ENCODE results near the gene DSE. TPM values are rescaled to one million over a fixed set of nuclear protein-coding genes. Genes with fewer than 3 reads are reported as not detected.
"Not testable (repeated sequence)": the region's sequence is repeated elsewhere in the genome, so short reads cannot be mapped to it uniquely, and the experiment has no call there.

DSE gene
- 30.2 and 37.8 TPM in 2 replicates for total RNA-seq (2014; rRNA removed; shearing (Covaris generic))

DNA sequence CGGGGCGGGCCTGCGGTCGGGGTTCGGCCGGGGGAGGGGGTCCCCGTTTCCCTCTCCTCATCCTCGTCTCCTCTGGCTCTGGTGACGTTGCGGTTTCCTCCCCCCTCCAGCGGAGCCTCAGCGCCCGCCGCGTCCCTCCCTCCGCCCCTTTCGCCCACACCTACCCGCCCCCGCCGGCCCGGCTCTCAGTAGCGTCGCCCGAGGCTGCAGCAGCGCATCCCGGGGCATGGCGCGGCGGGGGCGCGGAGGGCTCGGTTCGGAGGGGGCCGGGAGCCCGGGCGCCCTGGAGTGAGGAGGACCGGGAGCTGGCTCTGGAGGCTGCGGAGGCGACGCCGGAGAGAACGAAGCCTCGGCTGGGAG is at the start of gene DSE:
DSE (plus strand) TSS at position 188 of the 360 bp plus-strand sequence. CDS start 28,304 bp downstream, outside the sequence.
- in situ Hi-C loops (cut with HindIII; ENCODE audit: low sequenced_read_pairs), result no loop called here
- DNase-seq (ENCODE audit: low spot score), result peak; percentile 41

DNA sequence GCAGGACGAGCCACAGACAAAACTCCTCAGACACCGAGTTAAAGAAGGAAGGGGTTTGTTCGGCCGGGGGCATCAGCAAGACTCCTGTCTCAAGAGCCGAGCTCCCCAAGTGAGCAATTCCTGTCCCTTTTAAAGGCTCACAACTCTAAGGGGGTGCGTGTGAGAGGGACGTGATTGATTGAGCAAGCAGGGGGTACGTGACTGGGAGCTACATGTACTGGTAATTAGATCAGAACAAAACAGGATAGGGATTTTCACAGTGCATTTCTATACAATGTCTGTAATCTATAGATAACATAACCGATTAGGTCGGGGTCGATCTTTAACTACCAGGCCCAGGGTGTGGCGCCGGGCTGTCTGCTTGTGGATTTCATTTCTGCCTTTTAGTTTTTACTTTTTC is 48.8 kb upstream of the DSE start:
- not testable (repeated sequence) for DNase-seq (ENCODE audit: low spot score)

DNA sequence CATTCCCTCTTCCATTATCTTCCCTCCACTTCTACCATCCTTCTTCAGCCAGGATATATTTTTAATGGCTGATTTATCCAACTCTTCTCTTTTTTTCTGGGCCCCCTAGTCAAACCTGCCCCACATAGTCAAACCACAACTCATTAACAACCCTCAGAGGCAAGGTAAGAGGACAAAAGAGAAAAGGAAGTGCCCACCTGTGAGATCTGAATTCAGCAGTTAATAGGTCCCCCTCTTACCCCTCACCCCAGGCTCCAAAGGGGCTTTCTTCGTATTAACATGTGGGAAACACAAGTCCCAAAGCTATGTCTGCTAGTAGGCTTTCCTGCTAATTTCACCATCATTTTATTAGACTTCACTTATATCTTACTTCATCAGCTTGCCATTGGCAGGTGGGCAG is 46.9 kb upstream of the DSE start:
- in situ Hi-C loops (cut with HindIII; ENCODE audit: low sequenced_read_pairs), result no loop called here
- DNase-seq (ENCODE audit: low spot score), result no peak

More for the DNA sequence above, 48.8 kb upstream of the DSE start:
- in situ Hi-C loops (cut with HindIII; ENCODE audit: low sequenced_read_pairs), result not testable (repeated sequence)

DNA sequence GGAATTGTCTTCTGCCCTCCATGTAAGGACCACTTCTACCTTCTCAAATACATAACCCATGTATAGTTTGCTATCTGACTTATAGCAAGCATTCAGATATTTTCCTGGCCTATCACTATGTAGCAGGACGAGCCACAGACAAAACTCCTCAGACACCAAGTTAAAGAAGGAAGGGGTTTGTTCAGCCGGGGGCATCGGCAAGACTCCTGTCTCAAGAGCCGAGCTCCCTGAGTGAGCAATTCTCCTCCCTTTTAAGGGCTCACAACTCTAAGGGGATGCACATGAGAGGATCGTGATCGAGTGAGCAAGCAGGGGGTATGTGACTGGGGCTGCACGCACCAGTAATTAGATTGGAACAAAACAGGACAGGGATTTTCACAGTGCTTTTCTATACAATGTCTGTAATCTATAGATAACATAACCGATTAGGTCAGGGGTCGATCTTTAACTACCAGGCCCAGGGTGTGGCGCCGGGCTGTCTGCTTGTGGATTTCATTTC is 45.1 kb upstream of the DSE start:
- DNase-seq (ENCODE audit: low spot score); in situ Hi-C loops (cut with HindIII; ENCODE audit: low sequenced_read_pairs): not testable (repeated sequence)

DNA sequence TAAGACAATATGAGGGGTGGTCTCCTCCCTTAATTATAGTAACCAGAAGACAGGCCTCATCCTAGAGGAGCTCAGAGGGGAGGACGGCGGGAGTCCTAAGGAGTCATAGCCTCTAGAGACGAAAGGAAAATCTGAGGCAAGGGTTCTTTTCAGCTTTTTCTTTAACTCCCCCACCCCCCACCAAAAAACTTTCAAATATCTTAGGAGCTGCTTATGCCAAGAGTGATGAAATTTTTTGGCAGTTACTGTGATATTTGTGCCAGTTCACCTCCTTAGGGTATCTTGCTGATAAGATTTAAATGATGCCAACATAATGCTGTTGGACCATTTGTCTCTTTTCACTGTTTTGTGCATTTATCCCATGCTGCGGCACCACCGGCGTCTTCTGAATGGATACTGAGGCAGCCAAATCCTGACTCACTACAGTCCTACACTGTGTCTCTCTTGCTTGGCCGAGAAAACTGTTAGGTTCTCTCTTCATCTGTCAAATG is 44.5 kb upstream of the DSE start:
- in situ Hi-C loops (cut with HindIII; ENCODE audit: low sequenced_read_pairs), result no loop called here
- DNase-seq (ENCODE audit: low spot score), result peak; percentile 14

DNA sequence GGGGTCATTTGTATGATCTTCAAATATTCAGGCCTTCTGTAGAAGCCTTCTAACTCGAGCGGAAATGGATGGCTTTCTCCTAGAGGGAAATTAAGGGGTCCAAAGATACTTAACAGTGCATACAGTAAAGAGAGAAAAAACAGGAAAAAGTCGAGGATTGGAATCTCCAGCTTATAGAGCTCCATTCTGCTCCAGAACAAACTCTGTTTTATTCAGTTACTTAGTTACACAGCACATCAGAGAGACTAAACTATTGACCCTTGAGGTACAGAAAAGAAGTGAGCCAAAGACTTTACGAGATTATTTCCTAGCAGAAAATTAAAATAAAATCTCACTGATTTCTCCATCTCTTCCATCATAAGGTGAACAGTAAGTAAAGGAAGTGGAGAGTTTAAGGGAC is 43.8 kb upstream of the DSE start:
- in situ Hi-C loops (cut with HindIII; ENCODE audit: low sequenced_read_pairs), result no loop called here
- no peak for DNase-seq (ENCODE audit: low spot score)

DNA sequence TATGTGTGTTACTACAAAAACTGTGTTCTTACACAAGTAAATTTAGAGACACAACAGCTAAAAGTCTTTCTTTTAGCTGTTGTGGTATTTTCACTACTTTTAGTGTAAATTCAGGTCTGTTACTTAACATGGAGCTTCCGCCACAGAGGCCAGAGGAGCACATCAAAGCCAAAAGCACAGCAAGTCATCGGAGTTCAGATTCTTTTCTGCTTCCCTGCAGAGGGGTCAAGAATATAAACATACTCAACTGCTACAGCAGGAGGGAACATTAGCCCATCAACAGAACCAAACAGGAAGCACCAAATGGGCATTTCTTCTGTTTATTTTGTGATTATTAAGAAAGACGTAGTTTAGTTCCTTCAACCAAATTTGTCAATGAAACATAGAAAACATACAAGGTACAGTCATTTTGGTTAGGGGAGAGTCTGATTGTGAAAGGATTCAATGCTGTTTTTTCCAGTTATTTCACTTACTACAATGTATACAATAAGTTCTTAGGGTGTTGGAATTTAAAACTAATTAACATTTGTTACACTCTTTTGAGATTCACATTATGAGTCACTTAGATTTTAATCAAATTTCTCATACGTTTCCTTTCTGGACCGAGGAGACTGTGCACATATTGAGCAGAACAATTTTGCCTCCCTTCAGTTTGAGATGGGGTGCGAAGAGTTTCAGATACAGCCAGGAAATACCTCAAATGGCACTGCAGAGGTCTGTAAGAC is 42.8 kb upstream of the DSE start:
- DNase-seq (ENCODE audit: low spot score), result no peak
- in situ Hi-C loops (cut with HindIII; ENCODE audit: low sequenced_read_pairs), result no loop called here

DNA sequence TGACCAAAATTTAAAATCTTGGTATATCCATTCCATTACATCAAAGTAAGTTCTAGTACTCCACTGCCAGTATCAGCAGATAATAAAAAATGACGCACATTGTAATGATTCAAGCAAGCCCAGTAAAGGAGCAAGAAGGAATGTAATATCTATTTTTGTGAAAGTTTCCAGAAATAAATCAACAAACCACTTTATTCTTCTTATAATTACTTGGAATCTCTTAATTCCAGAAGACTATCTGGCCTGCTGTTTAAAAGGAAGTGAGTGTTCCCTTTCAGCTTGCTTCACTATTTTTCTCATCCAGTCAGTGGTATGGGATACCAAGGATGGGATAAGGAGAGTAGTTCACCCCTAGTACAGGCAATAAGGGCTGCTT is 42.2 kb upstream of the DSE start:
- no peak for DNase-seq (ENCODE audit: low spot score)
- in situ Hi-C loops (cut with HindIII; ENCODE audit: low sequenced_read_pairs), result no loop called here

DNA sequence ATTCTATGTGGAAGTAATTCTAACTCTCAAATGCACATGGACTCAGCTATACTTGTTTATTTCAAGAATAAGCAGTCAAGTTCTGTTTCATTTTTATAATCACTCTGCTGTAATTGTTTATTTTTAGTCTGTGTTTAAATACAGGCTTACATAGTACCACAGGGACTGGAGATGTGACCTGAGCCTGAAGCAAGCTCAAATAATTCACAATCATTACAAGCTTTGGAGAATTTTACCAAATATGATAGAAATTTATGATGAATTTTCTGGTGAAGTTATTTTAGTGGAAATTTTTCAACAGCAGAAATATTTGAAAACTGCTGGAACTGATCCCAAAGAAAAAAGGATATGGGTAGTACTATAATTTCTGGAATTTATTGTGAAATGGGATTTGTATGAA is 41.6 kb upstream of the DSE start:
- no peak for DNase-seq (ENCODE audit: low spot score)
- in situ Hi-C loops (cut with HindIII; ENCODE audit: low sequenced_read_pairs), result no loop called here

DNA sequence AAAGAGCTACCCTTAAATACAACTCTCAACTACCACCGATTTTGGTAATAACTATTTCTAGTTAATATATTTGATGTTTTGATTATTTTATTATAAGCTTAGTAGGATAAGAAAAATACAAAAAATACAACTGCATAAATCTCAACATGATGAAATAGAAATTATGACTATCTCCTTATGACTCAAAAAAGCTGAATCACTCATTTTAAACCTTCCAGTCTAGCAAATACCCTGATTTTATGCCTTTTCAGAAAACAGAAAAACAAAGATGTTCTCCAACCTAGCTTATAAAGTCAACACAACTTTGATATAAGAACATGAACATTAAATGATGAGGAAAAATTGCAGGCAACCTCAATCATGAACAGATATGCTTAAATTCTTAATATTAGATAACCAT is 40.2 kb upstream of the DSE start:
- in situ Hi-C loops (cut with HindIII; ENCODE audit: low sequenced_read_pairs), result no loop called here
- DNase-seq (ENCODE audit: low spot score), result no peak

DNA sequence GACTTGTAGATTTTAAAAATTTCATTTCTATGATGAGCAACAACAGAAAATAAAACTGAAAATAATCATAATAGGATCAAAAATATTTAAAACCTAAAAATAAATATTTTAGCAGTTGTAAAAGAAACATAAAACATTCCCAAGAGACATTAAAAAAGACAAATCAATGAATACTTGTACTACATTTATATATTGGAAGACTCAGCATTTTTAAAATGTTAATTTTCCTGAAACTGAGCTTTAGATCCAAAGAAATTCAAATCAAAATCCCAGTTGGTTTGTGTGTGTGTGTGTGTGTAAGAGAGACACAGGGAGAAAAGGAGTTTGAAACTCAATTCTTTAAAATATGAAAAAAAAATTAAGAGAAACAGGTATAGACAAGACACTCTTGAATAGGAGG is 38.7 kb upstream of the DSE start:
- DNase-seq (ENCODE audit: low spot score), result no peak
- in situ Hi-C loops (cut with HindIII; ENCODE audit: low sequenced_read_pairs), result no loop called here

DNA sequence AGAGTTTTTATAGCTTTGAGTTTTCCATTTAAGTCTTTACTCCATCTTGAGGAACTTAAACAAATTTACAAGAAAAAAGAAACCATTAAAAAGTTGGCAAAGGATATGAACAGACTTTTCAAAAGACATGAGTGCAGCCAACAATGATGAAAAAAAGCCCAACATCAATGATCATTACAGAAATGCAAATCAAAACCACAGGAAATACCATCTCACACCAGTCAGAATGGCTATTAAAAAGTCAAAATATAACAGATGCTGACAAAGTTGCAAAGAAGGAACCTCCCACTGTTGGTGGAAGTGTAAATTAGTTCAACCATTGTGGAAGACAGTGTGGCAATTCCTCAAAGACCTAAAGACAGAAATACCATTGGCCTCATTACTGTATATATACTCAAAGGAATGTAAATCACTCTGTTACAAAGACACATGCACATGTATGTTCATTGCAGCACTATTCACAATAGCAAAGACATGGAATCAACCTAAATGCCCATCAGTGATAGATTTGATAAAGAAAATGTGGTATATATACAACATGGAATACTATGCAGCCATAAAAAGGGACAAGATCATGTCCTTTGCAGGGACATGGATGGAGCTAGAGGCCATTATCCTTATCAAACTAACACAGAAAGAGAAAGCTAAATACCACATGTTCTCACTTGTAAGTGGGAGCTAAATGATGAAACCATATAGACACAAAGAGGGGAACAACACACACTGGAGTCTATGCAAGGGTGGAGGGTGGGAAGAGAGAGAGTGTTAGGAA is 35.9 kb upstream of the DSE start:
- in situ Hi-C loops (cut with HindIII; ENCODE audit: low sequenced_read_pairs), result not testable (repeated sequence)

DNA sequence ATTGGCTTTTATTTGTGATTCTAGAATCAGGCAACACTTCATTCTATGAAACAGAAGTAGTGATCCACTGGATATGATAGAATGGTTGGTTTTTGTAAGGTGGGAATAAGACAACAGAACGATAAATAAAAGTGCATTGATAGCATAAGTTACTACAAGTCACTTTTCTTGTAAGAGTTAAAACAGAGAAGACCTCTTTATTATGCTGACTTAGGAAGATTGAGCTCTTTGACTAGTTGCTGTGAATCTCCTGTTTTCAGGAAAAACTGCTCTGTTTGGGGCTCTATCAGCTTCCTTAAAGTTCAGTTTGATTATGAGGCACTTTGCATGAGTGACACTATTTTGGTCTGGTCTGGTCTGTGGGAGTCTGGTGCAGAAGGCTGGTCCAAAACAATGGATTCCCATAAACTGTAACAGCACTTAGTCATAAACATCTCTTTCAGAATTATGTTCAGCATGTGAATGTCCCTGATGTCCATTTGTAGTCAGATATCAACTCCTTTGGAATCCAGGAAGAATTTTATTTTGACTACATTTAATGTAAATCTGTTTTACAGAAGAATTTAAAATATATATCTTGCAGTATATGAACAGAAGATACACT is 35.0 kb upstream of the DSE start:
- DNase-seq (ENCODE audit: low spot score), result no peak
- in situ Hi-C loops (cut with HindIII; ENCODE audit: low sequenced_read_pairs), result no loop called here

More for the DNA sequence above, 35.9 kb upstream of the DSE start:
- DNase-seq (ENCODE audit: low spot score), result not testable (repeated sequence)

DNA sequence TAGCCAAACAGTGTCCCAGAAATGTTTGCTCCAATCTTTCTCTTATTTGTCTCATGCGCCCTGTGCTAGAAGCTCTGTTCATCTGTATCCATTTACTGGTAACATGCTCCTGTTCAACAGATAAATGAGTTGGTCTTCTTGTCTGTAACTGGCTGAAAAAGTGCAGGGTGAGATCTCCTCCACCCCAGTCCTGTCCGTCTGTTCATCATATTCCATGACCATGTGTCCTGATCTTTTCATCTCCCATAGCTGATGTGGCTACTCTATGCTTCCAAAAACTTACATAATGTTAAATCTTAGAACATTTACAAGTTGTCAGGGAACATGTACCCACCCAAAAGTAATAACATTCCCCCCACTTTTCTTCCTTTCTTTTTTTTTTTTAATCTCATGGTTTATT is 31.8 kb upstream of the DSE start:
- DNase-seq (ENCODE audit: low spot score), result no peak
- in situ Hi-C loops (cut with HindIII; ENCODE audit: low sequenced_read_pairs), result no loop called here

DNA sequence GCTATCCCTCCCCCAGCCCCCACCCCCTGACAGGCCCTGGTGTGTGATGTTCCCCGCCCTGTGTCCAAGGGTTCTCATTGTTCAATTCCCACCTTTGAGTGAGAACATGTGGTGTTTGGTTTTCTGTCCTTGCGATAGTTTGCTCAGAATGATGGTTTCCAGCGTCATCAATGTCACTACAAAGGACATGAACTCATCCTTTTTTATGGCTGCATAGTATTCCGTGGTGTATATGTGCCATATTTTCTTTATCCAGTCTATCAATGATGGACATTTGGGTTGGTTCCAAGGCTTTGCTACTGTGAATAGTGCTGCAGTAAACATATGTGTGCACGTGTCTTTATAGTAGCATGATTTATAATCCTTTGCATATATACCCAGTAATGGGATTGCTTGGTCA is 30.1 kb upstream of the DSE start:
- in situ Hi-C loops (cut with HindIII; ENCODE audit: low sequenced_read_pairs); DNase-seq (ENCODE audit: low spot score): not testable (repeated sequence)

DNA sequence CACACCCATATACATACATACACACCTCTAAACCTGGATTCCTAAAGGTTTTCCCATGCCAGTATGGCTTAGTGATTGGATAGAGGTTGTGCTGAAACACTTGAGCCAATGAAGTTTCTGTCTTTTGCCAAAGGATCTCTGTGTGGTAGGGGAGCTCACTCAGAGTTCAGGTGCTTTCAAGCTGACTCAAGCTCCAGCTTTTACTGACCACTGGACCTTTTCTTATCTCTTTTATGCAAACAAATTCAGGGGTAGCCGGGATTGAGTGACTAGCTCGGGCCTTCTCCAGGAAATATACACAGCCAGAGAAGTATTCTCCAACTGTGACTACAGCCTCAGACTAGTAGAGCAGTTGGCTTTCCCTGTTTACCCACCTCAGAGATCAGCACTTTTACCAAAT is 21.5 kb upstream of the DSE start:
- in situ Hi-C loops (cut with HindIII; ENCODE audit: low sequenced_read_pairs), result no loop called here
- no peak for DNase-seq (ENCODE audit: low spot score)

DNA sequence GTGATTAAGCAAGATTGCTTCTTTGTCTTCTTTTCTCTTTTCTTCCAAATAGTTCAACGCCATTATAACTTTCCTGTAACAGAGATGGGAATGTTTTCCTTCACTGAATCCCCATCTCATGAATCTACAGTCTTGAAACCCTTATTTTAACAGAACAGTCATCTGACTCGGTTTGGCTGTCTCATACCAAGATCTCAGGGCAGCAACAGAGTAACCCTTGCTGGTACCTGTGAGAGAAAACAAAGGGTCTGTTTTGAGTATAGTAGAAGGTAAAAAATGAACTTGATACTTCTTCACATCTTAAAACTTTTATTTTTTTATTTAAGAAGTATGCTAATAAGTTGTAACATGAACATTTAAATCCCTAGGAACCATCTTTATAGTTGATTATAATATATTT is 19.6 kb upstream of the DSE start:
- DNase-seq (ENCODE audit: low spot score), result no peak
- in situ Hi-C loops (cut with HindIII; ENCODE audit: low sequenced_read_pairs), result no loop called here

DNA sequence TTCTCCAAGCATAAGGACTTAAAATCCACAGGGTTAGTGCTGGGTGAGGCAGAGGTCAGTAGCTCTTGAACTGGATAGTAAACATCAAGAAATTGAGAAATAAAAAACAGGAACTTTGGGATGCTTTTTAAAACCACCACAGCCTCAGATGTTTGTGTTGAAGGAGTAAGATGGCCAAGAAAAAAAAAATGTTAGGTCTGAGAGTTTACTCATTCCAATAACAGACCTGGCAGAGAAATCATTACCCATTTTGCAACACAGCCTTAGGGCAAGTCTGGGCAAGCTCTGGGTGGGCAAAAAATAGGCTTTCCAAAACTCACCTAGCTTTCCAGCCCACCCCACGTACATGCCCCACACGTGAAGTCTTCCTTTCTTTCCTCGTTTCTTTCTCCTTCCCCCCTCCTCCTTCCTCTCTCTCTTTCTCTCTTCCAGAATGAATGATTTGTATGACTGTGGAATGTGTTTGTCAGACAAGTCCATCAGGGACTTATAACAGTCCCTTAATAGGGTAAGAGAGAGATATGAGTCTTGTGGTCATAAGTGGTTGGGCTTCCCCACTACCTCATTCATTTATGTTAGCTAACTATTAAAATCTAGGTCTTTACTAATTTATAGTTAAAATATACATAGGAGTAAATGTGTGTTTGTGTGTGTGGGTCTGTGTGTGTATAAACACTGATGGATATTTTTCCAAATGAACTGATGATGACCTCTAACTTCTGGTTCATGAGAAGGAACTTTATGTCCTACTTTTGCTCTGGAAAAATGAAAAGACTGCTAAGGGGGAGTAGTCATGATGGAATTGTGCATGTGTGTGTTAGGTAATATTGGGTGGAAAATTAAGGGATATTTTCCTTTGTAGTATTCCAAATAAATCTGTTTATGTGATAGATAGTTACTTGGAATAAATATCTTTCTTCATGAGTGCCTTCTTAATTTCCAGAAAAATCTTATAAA is 18.0 kb upstream of the DSE start:
- in situ Hi-C loops (cut with HindIII; ENCODE audit: low sequenced_read_pairs), result no loop called here
- no peak for DNase-seq (ENCODE audit: low spot score)

DNA sequence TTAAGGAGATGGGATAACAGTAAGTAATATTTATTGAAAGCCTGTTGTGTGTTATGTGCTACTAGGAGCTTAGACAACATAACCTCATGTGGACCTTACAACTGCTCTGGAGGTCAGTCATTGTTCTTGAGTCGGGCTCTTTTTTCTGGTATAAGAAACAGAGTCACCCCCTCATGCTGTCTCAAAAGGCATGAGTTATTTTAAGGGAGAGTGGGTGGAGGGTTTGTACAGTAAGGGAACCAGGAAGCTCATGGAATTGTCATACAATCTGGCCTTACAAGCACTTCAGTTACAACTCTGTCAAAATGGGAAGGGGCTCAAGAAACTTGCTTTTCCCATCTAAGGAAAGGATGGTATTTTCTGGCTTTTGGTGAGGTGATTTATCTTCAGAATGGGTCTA is 16.5 kb upstream of the DSE start:
- no peak for DNase-seq (ENCODE audit: low spot score)
- in situ Hi-C loops (cut with HindIII; ENCODE audit: low sequenced_read_pairs), result no loop called here

Measured in G401 (cell line).